CD4-positive, alpha-beta T cell (primary cell): ENCODE results near the gene LMO7. TPM values are rescaled to one million over a fixed set of nuclear protein-coding genes. Genes with fewer than 3 reads are reported as not detected.

Experiments used
- ATAC-seq: fragments of 200-7000 bp; cut with Tn5 transposase; one replicate; pipeline ENCODE4 v1.10.0; 2022; ENCODE audit warnings: mild to moderate bottlenecking; ENCODE audit not compliant: poor library complexity
- CTCF ChIA-PET: fragments of 350-600 bp; sonication (Branson Sonifier 250); formaldehyde crosslinking; loops from one replicate; lab custom pipeline; 2021; ENCODE audit warnings: antibody characterized with exemption, inconsistent platforms; lab: Charles Lee
- POLR2A ChIA-PET: fragments of 350-600 bp; sonication (Branson Sonifier 250); formaldehyde crosslinking; loops from one replicate; lab custom pipeline; 2021; ENCODE audit warnings: antibody characterized with exemption, inconsistent platforms; lab: Charles Lee
- DNase-seq, 14 experiments: peaks; one replicate each; pipeline ENCODE4 v3.0.0-alpha.2; 2013 to 2020; ENCODE audit warnings: mixed read lengths in 2 of 14
- H3K27ac ChIP-seq, 2 donors: one replicate each; pipeline versions ENCODE4 v1.5.1 to v1.7.0; 2013; ENCODE audit warnings: low read length in 2 of 2, low read depth in 1 of 2, mild to moderate bottlenecking in 1 of 2
- H3K27me3 ChIP-seq, 2 experiments: 1 replicate in 1 of 2; 2 replicates in 1 of 2; pipeline versions ENCODE4 v1.6.1 to v1.7.0; 2013; ENCODE audit warnings: low read length in 2 of 2, control low read depth in 1 of 2, mild to moderate bottlenecking in 1 of 2, moderate library complexity in 1 of 2; ENCODE audit not compliant: insufficient read depth in 2 of 2, control insufficient read depth in 1 of 2
- H3K36me3 ChIP-seq: one replicate; pipeline ENCODE4 v1.6.1; 2013; ENCODE audit warnings: low read length, control low read depth; ENCODE audit not compliant: insufficient read depth
- H3K4me1 ChIP-seq: one replicate; pipeline ENCODE4 v1.6.1; 2013; ENCODE audit warnings: low read length, control low read depth; ENCODE audit not compliant: insufficient read depth
- H3K4me3 ChIP-seq: one replicate; pipeline ENCODE4 v1.5.1; 2013; ENCODE audit warnings: mild to moderate bottlenecking, low read length, moderate library complexity
- H3K9me3 ChIP-seq, 2 experiments: 1 replicate in 1 of 2; 2 replicates in 1 of 2; pipeline versions ENCODE4 v1.6.1 to v1.7.0; 2013; ENCODE audit warnings: low read length in 2 of 2, mild to moderate bottlenecking in 2 of 2, control low read depth in 1 of 2, moderate library complexity in 1 of 2; ENCODE audit not compliant: control insufficient read depth in 1 of 2, insufficient read depth in 1 of 2
- H3K27ac Mint-ChIP-seq: one replicate; pipeline ENCODE4 v1.8.0; 2020; ENCODE audit warnings: mixed read lengths
- H3K27me3 Mint-ChIP-seq: one replicate; pipeline ENCODE4 v1.8.0; 2021; ENCODE audit warnings: mixed read lengths
- H3K36me3 Mint-ChIP-seq: one replicate; pipeline ENCODE4 v1.8.0; 2021; ENCODE audit warnings: low read depth, mixed read lengths
- H3K4me1 Mint-ChIP-seq: one replicate; pipeline ENCODE4 v1.8.0; 2021; ENCODE audit warnings: low read depth, mixed read lengths
- H3K4me3 Mint-ChIP-seq: one replicate; pipeline ENCODE4 v1.8.0; 2020; ENCODE audit warnings: mild to moderate bottlenecking, mixed read lengths
- H3K9me3 Mint-ChIP-seq: one replicate; pipeline ENCODE4 v1.8.0; 2020; ENCODE audit warnings: mixed read lengths
- CTCF ChIP-seq: fragments of 200-600 bp; IDR thresholded peaks from one replicate; pipeline ENCODE4 v1.8.0; 2022; ENCODE audit warnings: antibody characterized with exemption, mild to moderate bottlenecking
- intact Hi-C, 2 experiments: fragments of 100-400 bp; cut with DNase I in 1 of 2; cut with micrococcal nuclease in 1 of 2; formaldehyde crosslinking; loops; one replicate each; pipeline versions ENCODE4 v1.15.1 to v1.9.0; 2023 to 2025; cut with DNase I, micrococcal nuclease
- total RNA-seq, 174 experiments: library from RNA in 2 of 174; stranded (reverse) in 2 of 174; gene quantifications; one replicate each; pipeline ENCODE4 v1.2.3 and lab custom pipeline; 2021 to 2026

Gene LMO7
- total RNA-seq, 2 experiments from 2014 or later, result 35.2 to 36.3 TPM

- Histone ChIP-seq H3K4me3 (no peak overlapping the region), H3K4me1 (no peaks in the 10 kb centered on the region), H3K36me3 (no peaks in the 10 kb centered on the region), H3K9me3 (peaks cover 0 to 6% of the 10 kb centered on the region in 2 experiments), H3K27ac (no peak overlapping the region), H3K27me3 (no peaks in the 10 kb centered on the region)
- Mint-ChIP-seq H3K27me3 (no peaks in the 10 kb centered on the region), H3K36me3 (peaks cover 42% of the 10 kb centered on the region), H3K4me1 (peaks cover 15% of the 10 kb centered on the region), H3K9me3 (peaks cover 7% of the 10 kb centered on the region), H3K4me3 (no peak overlapping the region), H3K27ac (no peak overlapping the region)
- DNase-seq, result no peak
- intact Hi-C loops, result no loop called here
- TF ChIP-seq CTCF, result no peak
- no peak for ATAC-seq
- CTCF ChIA-PET, result no interaction called here
- POLR2A ChIA-PET, result interaction anchor here (1.5 kb wide), 1 partner anchor 11 kb away, joined by 4 read pairs; no protein-coding TSS in a partner anchor
These were observed 147.9 kb downstream of the LMO7 start for GRCh38 chr13:75784003-75784402.

- POLR2A ChIA-PET, result no interaction called here
- no peak for ATAC-seq
- H3K27ac Mint-ChIP-seq, result no peak overlapping the region
These were observed 149.0 kb downstream of the LMO7 start for GRCh38 chr13:75785130-75785529.

GRCh38 chr13:75787249-75787928 is 151.3 kb downstream of the LMO7 start:
- no peaks in the 10 kb centered on the region for H3K36me3 ChIP-seq
- no peaks in the 10 kb centered on the region for H3K4me1 ChIP-seq
- Mint-ChIP-seq H3K27ac (no peak overlapping the region), H3K9me3 (peaks cover under 1% of the 10 kb centered on the region), H3K36me3 (peaks cover 32% of the 10 kb centered on the region), H3K4me1 (peaks cover 20% of the 10 kb centered on the region), H3K27me3 (no peaks in the 10 kb centered on the region), H3K4me3 (no peak overlapping the region)
- no peak overlapping the region for H3K4me3 ChIP-seq
- ChIA-PET POLR2A (no interaction called here), CTCF (interaction anchor here (0.8 kb wide), 1 partner anchor 9 kb away, joined by 4 read pairs; no protein-coding TSS in a partner anchor)
- no peaks in the 10 kb centered on the region for H3K9me3 ChIP-seq
- intact Hi-C loops, result no loop called here
- ATAC-seq, result no peak
- TF ChIP-seq CTCF, result no peak
- H3K27ac ChIP-seq, result no peak overlapping the region
- no peaks in the 10 kb centered on the region for H3K27me3 ChIP-seq
- no peak for DNase-seq

More at GRCh38 chr13:75785130-75785529, 149.0 kb downstream of the LMO7 start:
- CTCF ChIA-PET, result no interaction called here
- Histone ChIP-seq H3K27me3 (no peaks in the 10 kb centered on the region), H3K36me3 (no peaks in the 10 kb centered on the region), H3K4me3 (no peak overlapping the region), H3K4me1 (no peaks in the 10 kb centered on the region), H3K27ac (no peak overlapping the region), H3K9me3 (peaks cover 0 to 6% of the 10 kb centered on the region in 2 experiments)
- H3K36me3 Mint-ChIP-seq, result peaks cover 32% of the 10 kb centered on the region
- H3K27me3 Mint-ChIP-seq, result no peaks in the 10 kb centered on the region
- intact Hi-C loops, result no loop called here
- no peak for DNase-seq
- peaks cover 7% of the 10 kb centered on the region for H3K9me3 Mint-ChIP-seq
- H3K4me3 Mint-ChIP-seq, result no peak overlapping the region
- peaks cover 15% of the 10 kb centered on the region for H3K4me1 Mint-ChIP-seq
- no peak for TF ChIP-seq CTCF
